Suppressor macrophage treated with lipopolysaccharide for 4 hours (primary cell): ENCODE measurements around the gene LAMB1.
A peak's percentile ranks its signal among the peaks of the same experiment; 100 is the strongest.
"Not testable (repeated sequence)": the region's sequence is repeated elsewhere in the genome, so short reads cannot be mapped to it uniquely, and the experiment has no call there.

Experiments
- DNase-seq: peaks from one replicate; pipeline ENCODE4 v3.0.0-alpha.2; 2020

Gene LAMB1

DNA sequence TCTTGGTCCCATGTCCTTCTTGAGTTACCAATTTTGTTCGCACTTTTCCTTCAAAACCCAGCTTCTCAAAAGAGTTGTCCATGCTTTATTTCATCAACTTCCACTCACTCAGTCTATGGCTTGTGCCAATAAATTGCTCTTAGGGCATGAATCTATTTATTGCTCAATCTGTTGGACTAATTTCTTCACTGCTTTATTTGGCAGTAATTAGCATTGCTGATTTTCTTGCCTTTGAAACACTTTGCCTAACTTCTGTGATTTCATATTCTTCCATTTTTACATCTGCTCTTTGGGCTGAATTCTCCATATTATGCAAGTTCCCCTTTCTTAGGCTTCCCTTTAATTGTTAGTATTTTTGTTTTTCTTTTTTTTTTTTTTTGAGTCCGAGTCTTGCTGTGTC lies 95.2 kb downstream of the LAMB1 start:
- DNase-seq = peak; percentile 77

DNA sequence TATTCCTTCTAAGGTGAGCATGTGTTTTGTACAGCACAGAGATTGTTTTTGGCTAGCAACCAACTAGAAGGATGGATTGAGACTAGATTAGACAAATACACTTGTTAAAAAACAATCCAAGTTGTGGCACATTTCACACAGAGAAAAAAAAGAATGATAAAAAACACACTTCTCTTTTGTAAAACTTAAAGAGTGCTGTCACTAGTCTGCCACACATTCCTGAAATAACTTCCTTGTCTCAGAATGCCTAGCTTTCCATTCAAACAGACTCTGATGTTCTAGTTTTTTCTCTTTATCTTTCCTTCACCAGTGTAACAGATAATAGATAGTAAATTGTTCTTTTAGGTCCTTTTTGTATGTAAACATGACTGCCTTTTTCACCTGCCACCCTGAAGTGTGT lies 100.6 kb downstream of the LAMB1 start:
- DNase-seq = no peak

DNA sequence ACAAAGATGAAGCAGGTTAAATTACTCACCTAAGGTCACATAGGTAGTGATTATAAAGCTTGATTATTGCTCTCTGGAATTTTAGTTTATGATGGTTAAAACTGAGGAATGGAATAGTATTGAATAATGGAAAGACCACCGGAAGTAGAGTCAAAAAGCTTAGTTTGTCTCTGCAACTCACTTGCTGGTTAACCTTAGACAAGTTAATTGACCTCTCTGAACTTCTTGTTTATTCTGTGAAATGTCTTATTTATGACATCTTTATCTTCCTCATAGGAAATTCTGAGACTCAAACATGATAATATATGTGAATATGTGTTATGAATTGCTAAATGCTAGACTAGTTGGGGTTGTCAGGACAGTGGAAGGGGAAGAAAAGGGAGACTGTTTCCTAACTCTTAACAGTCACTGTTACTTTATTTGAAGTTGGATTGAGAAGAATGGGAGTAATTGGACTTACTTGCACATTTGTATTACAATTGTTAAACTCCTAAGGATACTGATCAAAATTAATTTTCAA lies 102.4 kb downstream of the LAMB1 start:
- DNase-seq = no peak

DNA sequence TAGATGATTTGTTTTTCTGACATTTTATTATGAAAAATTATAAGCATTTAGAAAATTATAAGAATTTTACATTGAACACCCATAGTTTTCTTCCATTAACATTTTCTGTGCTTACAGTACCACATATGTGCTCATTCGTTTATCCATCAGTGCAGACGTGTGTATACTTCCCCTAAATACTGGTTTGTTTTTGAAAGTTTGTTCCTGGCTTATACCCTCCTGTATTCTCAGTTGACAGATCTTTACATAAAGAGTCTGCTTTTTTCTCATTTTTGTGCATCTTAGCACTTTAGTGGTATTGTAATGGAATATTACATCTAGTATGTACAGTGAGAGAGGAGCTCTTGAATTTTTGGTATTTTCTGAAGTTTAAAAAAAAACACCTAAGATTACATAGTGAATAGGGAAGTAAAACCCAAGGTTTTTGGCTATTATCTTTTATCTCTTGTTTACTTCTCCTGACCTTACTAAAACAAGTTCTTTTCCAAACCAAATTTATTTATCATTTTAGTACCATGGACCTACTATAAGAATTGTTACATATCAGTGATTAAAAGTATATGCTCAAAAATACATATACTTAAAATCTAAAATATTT lies 103.9 kb downstream of the LAMB1 start:
- no peak for DNase-seq

DNA sequence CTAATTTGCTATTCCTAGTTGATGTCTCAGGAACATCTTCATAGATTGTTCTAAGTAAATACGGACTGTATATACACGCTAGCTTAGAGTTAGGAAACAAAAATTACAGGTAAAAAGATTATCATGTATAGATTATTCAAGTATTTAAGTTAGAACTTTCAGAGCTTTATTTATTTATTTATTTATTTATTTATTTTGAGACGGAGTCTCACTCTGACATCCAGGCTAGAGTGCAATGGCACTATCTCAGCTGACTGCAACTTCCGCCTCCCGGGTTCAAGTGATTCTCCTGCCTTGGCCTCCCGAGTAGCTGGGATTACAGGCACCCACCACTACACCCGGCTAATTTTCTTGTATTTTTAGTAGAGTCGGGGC lies 110.6 kb downstream of the LAMB1 start:
- DNase-seq = not testable (repeated sequence)

DNA sequence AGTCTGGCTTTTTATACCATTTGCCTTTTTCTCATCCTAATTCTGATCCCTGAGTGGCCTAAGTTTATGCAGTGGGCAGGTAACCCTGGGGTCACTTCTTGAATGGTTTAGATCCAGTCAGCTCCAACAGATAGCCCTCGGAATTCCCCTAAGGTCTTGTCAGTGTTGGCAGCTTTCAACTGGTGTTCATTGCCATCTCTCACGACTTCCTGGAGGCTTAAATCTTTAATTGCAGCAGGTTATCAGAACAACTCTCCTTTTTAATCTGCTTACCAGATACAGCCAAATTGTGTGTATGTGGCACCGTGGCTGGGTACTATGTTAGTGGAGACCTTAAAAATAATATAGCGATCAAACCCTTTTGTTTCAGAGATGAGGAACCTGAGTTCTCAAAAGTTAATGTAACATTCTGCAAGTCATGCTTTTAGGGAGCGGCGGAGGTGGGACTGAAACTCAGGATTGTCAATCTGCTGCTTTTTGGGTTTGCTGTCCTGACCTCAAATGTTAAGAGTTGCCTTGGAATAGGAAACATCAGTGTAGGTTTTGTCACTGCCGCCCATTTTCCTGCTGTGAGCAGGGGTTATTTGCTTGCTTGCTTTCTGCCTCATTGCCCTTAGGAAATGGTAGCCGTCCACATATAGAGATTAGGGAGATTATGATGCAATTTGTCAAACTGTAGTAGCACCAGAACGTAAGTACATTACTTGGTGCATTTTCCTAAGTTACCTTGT lies 111.2 kb downstream of the LAMB1 start:
- peak; percentile 35 for DNase-seq

DNA sequence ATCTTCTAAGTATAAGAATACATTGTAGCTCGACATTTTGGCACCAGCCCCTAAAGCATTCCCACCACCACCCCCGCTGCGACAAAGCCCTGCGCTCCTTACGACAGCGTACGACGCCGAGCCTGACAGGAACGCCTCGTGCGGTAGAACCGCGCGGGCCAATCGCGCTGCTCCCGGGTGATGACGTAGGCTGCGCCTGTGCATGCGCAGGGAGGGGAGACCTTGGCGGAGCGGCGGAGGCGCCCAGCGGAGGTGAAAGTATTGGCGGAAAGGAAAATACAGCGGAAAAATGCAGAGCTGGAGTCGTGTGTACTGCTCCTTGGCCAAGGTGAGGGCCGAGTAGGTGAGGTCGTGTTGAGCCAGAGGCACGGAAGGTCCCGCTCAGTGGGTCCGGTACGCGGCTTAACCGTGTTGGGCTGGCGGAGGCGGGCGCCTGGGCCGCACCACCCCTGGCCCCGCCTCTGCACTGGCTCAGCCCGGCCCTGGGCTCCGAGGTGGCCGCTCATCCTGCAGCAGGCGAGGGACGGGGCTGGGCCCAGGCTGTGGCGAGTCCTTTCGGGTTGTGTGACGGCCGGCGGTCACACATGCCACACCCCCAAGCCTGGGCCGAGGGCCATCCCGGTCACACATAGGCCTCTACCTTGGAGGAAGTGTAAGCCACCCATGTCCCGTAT lies 111.9 kb downstream of the LAMB1 start, which contains the start of gene DLD:
TSS of gene DLD (plus strand) at position 222 of the 674 bp plus-strand sequence. CDS start at position 290, 68 bp downstream.
- DNase-seq = peak; percentile 96

DNA sequence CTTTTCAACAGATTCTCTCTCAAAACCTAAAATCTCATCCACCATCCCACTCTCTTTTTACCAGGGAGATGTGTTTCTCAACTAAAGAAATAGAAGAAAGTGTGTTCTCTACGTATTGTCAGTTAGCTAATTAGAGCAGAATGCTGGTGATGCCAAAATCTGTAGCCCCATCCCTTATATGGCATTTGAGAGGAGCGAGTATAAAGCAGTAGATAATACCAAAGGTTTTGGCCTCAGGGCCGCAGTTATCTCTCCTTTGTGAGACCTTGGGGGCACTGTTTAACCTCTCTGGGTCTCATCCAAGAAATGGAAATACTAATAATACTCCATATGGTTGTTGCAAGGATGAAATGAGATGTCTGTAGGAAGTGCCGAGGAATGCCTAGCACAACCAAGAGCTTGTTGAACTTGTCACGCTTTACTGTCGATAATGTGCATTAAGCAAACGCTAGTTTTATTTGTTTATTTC lies 112.4 kb downstream of the LAMB1 start:
- DNase-seq = no peak

DNA sequence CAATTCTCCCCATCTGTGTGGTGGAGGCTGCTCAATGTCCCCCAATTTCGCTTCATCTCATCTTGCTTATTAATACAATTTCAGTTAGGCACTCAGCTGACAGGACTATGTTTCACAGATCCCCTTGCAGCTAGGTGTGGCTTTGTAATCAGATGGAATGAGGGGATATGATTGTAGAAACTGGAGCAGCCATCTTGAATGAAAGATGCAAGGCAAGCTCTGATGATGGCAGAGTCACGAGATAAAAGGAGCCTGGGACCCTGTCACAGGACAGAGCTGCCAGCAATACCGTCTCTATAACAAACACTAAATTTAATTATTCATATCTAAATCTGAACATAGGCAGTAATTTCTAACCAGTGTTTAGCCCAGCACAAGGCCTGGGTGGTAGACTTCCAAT lies 113.0 kb downstream of the LAMB1 start:
- no peak for DNase-seq

DNA sequence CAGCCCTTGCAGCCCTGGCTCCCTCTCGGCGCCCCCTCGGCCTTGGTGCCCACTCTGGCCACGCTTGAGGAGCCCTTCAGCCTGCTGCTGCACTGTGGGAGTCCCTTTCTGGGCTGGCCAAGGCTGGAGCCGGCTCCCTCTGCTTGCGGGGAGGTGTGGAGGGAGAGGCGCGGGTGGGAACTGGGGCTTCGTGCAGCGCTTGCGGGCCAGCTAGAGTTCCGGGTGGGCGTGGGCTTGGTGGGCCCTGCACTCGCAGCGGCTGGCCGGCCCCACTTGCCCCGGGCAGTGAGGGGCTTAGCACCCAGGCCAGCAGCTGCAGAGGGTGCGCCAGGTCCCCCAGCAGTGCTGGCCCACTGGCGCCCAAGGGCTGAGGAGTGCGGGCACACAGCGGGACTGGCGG lies 115.1 kb downstream of the LAMB1 start:
- not testable (repeated sequence) for DNase-seq

DNA sequence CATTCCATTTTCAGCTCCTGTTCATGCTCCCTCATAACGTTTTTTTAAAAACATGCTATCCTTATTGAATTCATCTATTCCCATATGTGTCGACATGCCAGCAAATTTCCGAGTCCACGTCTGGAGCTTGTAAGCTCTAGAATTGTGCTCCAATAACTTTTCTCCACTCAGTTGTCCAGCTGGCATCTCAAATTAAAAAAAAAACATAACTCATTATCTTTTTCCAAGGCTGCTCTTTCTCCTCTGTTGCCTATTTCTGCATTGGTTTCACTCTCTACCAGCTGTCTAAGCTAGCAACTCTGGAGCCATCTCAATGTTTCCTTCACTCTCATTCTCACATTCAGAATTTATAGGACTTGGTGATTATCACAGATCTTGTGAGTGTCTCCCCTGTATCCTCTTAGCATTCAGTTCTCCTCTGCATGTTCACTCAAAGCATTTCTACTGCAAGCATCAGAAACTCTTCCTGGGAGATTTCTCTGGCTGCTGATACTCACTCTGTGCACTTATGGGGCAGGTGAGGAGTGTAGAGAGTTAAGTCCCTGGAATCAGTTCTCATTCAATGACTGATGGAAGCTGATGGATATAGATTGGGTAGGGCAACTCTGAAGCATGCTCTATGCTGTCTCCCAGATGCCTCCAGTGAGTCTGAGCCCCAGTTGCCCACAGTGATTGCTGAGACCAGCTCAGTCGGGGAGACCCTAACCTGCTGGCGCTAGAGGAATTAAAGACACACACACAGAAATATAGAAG lies 118.7 kb downstream of the LAMB1 start:
- DNase-seq = no peak

DNA sequence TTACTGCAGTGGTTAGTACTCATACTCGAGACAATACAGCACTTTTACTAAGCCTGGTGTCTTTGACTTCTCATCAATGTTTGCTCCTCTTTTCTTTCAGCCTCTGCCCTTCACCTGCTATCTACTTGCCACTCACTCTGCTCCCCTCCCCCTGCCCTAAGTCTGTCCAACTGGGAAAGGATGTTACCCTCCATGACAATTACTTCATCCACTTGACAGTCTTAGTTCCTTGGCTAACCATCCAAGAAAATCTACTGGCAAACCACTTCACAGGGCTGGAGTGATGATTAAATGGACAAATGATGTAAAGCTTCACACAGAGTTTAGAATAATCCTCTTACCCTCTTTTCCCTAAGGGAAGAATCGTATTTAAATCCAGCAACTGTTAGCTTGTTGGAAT lies 120.2 kb downstream of the LAMB1 start:
- DNase-seq = no peak

DNA sequence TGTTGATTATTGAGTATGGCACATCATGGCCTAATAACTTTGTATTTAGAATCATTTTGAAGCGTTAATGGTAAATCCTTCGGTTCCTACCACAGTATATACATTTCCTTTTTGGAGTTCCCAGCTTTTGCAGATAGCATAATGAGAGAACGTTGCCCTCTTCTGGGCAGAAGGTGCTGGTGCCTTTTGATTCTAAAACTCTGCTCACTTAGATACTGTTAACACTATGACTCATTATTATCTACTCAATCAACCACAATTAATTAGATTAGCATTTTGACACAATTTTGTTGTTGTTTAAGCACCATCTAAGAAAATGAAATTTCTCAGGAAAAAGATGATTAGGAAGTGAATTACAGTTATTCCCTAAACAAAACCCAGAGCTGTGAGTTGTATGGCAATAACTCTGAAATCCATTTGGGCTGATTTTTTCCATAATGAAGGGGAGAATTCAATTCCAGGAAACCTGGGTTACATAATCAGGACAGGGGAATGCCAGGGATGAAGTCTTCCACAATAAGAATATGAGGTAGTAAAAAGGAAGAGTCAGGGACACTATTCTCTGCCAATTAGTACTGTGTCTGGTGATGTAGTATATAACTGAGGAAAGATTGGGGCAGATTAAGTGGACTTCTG lies 123.4 kb downstream of the LAMB1 start:
- peak; percentile 58 for DNase-seq

DNA sequence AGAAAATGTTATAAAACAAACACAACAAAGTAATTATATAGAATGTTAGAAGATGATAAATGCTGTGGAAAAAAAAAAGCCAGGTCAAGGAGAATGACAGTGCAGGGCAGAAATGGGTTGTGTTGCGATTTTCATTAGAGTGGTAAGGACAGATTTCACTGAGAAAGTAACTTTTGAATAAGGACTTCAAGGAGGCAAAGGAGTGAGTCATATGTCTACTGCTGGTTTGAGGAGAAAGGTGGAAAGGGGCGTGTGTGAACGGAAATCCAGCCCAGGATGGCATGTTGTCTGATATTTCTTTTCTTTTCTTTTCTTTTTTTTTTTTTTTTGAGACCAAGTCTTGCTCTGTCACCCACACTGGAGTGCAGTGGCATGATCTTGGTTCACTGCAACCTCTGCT lies 124.3 kb downstream of the LAMB1 start:
- DNase-seq = no peak

DNA sequence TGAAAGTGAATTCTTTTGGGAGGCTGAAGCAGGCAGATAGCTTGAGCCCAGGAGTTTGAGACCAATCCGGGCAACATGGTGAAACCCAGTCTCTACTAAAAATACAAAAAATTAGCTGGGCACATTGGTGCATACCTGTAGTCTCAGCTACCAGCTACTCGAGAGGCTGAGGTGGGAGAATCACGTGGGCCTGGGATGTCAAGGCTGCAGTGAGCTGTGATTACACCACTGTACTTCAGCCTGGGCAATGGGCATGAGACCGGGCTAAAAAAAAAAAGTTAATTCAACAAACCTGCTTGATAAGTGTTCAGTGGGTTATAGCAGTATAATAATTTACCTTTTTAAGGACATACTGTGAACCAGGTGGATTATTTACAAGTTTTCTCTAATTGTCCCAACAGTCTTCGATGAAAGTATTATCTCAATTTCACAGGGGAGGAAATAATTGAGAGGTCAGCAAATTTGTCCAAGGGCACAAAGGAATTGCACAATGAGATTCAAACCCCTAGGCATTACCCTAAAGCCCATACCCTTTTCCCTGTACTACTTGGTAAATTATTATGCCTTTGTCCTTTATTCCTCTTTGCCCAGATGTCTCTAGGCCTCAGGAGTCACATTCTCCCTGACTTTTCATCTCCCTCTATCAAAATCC lies 125.1 kb downstream of the LAMB1 start:
- DNase-seq = no peak

DNA sequence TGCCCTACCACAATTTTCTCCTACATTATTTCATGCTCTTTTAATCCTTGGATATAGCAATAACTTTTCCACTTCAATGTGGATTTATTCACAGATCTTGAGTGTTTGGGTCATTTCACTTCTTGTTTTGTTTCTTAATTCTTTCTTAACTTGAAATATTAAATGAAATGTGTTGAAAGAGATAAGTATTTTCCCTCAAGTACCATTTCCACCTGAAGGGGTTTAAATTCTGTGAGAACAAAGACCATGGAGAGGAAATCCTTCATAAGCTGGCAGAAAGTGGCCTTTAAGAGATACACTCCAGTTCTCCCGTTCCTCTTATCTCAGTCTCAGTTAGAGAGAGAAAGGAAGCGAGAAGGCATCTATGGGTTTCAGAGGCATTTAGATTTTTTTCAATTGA lies 126.0 kb downstream of the LAMB1 start:
- no peak for DNase-seq

DNA sequence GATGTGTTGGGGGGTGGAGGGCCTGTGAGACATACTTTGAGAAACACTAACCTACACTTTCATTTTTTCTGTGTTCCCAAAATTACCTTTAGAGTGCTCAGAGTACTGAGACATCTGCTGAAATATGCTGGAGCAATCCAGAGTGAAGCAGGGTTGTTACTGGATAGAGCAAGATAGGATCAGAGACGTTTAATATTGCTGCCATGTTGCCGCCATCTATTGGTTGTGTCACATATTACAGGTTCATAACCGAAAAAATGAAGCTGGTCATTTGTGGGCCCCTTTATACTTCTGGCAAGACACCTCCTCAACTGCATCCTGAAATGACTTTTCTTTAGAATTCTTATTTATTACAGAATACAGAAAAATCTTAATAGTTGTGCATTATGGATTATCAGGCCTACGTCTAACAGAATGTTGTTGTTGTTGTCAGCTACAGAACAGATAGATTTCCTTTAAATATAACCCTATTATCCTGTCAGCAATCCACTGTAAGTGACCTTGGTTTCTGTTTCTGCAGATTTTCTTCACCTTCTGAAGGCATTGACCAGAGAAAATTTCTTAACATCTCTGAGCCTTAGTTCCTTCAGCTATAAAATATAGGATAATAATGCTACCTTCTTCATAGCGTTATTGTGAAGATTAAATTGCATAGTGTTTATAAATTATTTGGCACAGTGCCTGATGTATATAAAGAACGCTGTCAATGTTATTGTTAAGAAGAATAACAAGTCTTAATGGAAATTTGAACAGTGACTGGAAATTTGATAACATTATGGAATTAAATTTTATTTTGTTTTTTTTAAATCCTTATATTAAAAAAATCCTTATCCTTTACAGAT lies 128.1 kb downstream of the LAMB1 start:
- DNase-seq = peak; percentile 65

DNA sequence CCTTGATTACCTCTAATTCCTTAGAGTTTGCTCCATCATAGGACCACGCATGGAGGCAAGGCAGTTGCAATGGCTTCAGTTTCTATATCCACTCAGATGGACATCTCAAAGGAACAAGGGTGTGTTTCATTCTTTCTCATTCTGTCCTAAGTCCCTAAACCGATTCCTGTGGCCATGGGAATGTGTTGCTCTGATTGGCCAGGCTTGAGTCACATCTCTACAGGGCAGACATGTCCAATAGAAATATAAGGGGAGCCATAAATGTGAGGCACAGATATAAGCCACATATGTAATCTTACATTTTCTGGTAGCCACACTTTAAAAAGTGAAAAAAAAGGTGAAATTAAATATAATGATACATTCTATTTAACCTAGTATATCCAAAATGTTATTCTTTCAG lies 128.8 kb downstream of the LAMB1 start:
- no peak for DNase-seq
